GM10248 (cell line): Measurements from ENCODE around the gene SEC31A.

Experiments used
- CTCF ChIA-PET: fragments of 300-600 bp; sonication (Branson Sonifier 250); formaldehyde crosslinking; extraction: SDS; loops from one replicate; lab custom pipeline; 2021; ENCODE audit warnings: antibody characterized with exemption; lab: Yijun Ruan, JAX
- POLR2A ChIA-PET: fragments of 350-650 bp; sonication (Branson Sonifier 250); formaldehyde crosslinking; extraction: SDS; loops from one replicate; lab custom pipeline; 2020; ENCODE audit warnings: antibody characterized with exemption; lab: Yijun Ruan, JAX
- DNase-seq: peaks from one replicate; pipeline ENCODE4 v3.0.0; 2012; ENCODE audit errors: extremely low spot score
- TF ChIP-seq, protein P1 (sequence below): IDR thresholded peaks from 2 replicates; pipeline ENCODE4 v1.5.1; 2012; ENCODE audit warnings: mild to moderate bottlenecking, low read depth; ENCODE audit errors: extremely low read depth, missing control alignments, control extremely low read depth

SEC31A gene

DNA sequence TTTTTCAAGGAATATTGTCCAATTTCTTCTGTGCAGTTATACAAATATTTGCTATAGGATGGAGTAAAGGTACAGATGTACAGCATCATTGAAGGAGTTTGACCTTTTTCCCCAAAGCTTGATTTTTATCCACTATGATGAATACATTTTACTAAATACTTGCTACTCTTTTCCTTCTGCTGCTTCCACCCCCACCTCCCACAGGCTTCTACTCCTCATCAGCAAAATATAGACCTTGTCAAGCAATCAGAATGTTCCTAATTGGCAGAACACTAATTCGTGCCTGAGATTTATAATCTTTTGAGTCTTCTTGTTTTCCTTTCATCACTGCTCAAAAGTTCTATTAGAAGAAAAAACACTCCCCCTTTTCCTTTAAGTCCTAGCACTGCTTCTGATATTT is 5.8 kb upstream of the SEC31A start:
- DNase-seq, result no peak
- TF ChIP-seq, protein P1, sequence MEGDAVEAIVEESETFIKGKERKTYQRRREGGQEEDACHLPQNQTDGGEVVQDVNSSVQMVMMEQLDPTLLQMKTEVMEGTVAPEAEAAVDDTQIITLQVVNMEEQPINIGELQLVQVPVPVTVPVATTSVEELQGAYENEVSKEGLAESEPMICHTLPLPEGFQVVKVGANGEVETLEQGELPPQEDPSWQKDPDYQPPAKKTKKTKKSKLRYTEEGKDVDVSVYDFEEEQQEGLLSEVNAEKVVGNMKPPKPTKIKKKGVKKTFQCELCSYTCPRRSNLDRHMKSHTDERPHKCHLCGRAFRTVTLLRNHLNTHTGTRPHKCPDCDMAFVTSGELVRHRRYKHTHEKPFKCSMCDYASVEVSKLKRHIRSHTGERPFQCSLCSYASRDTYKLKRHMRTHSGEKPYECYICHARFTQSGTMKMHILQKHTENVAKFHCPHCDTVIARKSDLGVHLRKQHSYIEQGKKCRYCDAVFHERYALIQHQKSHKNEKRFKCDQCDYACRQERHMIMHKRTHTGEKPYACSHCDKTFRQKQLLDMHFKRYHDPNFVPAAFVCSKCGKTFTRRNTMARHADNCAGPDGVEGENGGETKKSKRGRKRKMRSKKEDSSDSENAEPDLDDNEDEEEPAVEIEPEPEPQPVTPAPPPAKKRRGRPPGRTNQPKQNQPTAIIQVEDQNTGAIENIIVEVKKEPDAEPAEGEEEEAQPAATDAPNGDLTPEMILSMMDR, result no peak
- POLR2A ChIA-PET, result no interaction called here
- CTCF ChIA-PET, result interaction anchor here (1.2 kb wide), 1 partner anchor 17 kb away, joined by 3 read pairs; no protein-coding TSS in a partner anchor

DNA sequence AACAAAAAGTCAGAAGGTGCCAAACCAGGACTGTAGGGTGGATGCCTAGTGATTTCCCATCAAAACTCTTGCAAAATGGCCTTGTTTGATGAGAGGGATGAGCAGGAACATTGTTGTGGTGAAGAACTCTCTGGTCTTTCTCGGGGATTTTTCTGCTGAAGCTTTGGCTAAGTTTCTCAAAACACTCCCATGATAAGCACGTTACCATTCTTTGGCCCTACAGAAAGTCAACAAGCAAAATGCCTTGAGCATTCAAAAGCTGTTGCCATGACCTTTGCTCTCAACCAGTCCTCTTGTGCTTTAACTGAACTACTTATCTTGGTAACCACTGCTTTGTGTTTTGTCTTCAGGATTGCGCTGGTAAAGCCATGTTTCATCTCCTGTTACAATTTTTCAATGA is 3.0 kb upstream of the SEC31A start:
- no peak for DNase-seq
- CTCF ChIA-PET, result no interaction called here
- TF ChIP-seq, protein P1, result no peak
- POLR2A ChIA-PET, result no interaction called here

DNA sequence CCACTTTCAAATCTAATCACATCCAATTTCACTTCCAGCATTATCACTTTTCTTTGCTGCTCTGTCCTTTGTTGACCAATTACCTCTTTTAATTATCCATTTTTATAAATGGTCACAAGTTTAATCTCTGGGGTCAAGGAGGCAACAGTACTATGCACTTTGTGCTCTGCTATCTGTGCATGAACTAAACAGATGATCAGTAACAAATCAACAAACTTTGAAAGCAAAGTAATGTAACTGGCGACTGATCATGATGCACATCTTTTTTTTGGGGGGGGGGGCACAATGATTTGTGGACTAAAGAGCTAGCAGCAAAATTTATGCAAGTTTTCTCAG is 1.5 kb upstream of the SEC31A start:
- ChIA-PET CTCF (interaction anchor here (1.0 kb wide), 1 partner anchor 390 kb away, joined by 3 read pairs; no protein-coding TSS in a partner anchor), POLR2A (interaction anchor here (0.5 to 1.3 kb wide), 2 partner anchors 8 to 456 kb away, joined by 3 to 6 read pairs; partner anchors contain the start of gene THAP9)
- TF ChIP-seq, protein P1, result no peak
- DNase-seq, result no peak

DNA sequence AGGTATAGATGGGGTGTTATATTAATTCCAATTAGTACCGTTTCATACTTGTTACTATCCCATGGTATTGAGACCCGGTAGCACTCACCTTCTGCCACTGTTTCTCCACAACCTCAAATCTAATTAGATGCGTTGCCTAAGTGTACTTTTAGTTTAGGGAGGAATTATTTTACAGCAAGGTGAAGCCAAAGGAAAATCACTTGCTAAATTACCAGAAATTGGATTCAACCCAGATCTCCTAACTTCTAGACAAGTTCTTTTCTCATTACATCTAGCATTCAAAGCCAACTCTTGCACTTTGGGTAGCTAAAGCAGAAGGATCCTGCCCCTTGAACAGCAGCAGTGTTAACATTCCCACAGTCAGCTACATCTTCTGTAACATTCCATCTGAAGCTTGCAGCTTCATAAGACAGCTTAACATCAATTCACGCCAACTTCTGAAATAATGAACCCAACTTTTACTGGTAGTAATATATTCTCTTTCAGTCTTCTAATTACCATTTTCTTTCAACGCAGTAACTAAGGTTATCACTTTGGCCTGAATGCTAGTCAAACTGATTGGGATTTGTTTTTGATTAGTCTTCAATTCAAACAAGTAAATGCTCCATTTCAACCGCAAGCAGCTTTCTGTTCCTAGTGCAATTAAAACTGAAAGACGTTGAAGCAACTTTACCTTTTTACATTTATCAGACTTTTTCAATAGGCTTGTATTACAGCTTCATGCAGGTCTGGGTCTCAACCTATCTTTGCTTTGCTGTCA is 934 bp upstream of the SEC31A start:
- no peak for DNase-seq
- TF ChIP-seq, protein P1, result no peak
- ChIA-PET CTCF (interaction anchor here (1.0 kb wide), 1 partner anchor 390 kb away, joined by 3 read pairs; no protein-coding TSS in a partner anchor), POLR2A (interaction anchor here (1.3 kb wide), 1 partner anchor 8 kb away, joined by 6 read pairs; the partner anchor contains the start of gene THAP9)

DNA sequence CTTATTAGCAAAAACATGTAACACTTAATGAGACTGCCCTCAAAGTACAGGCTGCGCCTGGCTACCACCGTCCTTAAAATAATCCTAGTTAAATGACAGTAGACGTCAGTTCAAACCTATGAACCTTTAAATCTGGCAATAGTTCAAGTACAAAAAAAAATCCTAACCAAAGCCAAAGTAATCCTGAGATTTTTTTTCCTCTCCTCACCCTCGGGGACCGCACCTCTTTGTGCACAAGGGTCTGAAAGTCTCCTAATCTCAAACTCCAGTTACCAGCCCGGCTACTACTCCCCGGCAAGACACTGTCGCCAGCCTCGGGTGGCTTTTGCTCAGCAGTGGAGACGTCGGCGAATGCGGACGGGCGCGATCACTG is 439 bp downstream of the SEC31A start:
- TF ChIP-seq, protein P1, result no peak
- DNase-seq, result no peak
- CTCF ChIA-PET, result interaction anchor here (1.0 to 1.2 kb wide), 3 partner anchors 9 to 392 kb away, joined by 3 read pairs; no protein-coding TSS in a partner anchor
- POLR2A ChIA-PET, result interaction anchor here (1.8 kb wide), 1 partner anchor 144 kb away, joined by 7 read pairs; the partner anchor contains the start of gene COPS4

DNA sequence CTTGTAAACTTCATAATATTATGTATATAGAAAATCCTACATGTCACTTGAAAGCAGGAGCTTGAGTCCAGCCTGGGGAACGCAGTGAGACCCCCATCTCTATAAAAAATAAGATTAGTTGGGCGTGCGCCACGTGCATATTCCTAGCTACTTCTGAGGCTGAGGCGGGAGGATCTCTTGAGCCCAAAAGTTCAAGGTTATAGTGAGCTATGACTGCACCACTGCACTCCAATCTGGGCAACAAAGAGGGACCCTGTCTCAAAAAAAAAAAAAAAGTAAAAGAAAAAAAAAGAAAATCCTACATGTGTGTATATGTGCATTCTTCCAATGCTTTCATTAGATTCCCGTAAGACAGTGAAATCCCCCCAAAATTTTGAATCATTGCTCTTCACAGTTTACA is 1.7 kb downstream of the SEC31A start:
- no peak for DNase-seq
- POLR2A ChIA-PET, result interaction anchor here (0.6 to 1.8 kb wide), 8 partner anchors 10 to 422 kb away, joined by 3 to 8 read pairs (median 4); partner anchors contain the start of genes COPS4 and THAP9
- TF ChIP-seq, protein P1, result no peak
- CTCF ChIA-PET, result interaction anchor here (0.9 to 1.5 kb wide), 5 partner anchors 9 to 395 kb away, joined by 3 to 5 read pairs (median 3); partner anchors contain the start of gene COQ2
